HepG2 (cell line): Measurements from ENCODE around the gene ATAD3C. TPM values are rescaled to one million over a fixed set of nuclear protein-coding genes. Genes with fewer than 3 reads are reported as not detected.

ENCODE experiments used
- CREB1 ChIP-seq, 2 experiments: fragments of 450-650 bp in 1 of 2; IDR thresholded peaks; 2 replicates each; pipeline ENCODE4 v1.6.1; 2016 to 2017; ENCODE audit warnings: control low read depth in 1 of 2, mild to moderate bottlenecking in 1 of 2, missing compliant biosample characterization in 1 of 2, missing genetic modification characterization in 1 of 2
- HMG20A ChIP-seq: IDR thresholded peaks from 2 replicates; pipeline ENCODE4 v1.6.1; 2016; ENCODE audit warnings: borderline replicate concordance
- JUND ChIP-seq: sonication (generic); formaldehyde crosslinking; IDR thresholded peaks from 2 replicates; pipeline ENCODE4 v1.8.0; 2022; ENCODE audit warnings: mild to moderate bottlenecking, missing genetic modification reagents
- KLF11 ChIP-seq: IDR thresholded peaks from 2 replicates; pipeline ENCODE4 v1.6.1; 2016; ENCODE audit warnings: missing compliant biosample characterization
- NFKBIZ ChIP-seq: IDR thresholded peaks from 2 replicates; pipeline ENCODE4 v1.6.1; 2018; ENCODE audit warnings: missing genetic modification reagents, missing compliant biosample characterization
- PAWR ChIP-seq: sonication (generic); formaldehyde crosslinking; IDR thresholded peaks from 2 replicates; pipeline ENCODE4 v1.4.0; 2020; ENCODE audit warnings: missing genetic modification reagents, mild to moderate bottlenecking, borderline replicate concordance
- TAF15 ChIP-seq: fragments of 200-400 bp; formaldehyde crosslinking; IDR thresholded peaks from one replicate; pipeline ENCODE4 v1.6.1; 2018; ENCODE audit warnings: mild to moderate bottlenecking, low read depth, low read length; ENCODE audit not compliant: poor library complexity, severe bottlenecking
- ZFP36L1 ChIP-seq: sonication (generic); formaldehyde crosslinking; IDR thresholded peaks from 2 replicates; pipeline ENCODE4 v1.8.0; 2022; ENCODE audit warnings: mild to moderate bottlenecking, missing genetic modification reagents, moderate library complexity
- ZKSCAN5 ChIP-seq: sonication (generic); formaldehyde crosslinking; IDR thresholded peaks from 2 replicates; pipeline ENCODE4 v1.5.1; 2020; ENCODE audit warnings: mild to moderate bottlenecking, missing genetic modification reagents
- ZNF24 ChIP-seq: fragments of 450-650 bp; IDR thresholded peaks from 2 replicates; pipeline ENCODE4 v1.6.1; 2017; ENCODE audit warnings: antibody characterized with exemption, mild to moderate bottlenecking
- ZNF296 ChIP-seq: sonication (generic); formaldehyde crosslinking; conservative IDR thresholded peaks from 2 replicates; pipeline ENCODE4 v1.5.0; 2020; ENCODE audit warnings: mild to moderate bottlenecking, missing genetic modification reagents
- ZNF3 ChIP-seq: IDR thresholded peaks from 2 replicates; pipeline ENCODE4 v1.7.0; 2017; ENCODE audit warnings: inconsistent platforms
- ZNF615 ChIP-seq: sonication (generic); formaldehyde crosslinking; IDR thresholded peaks from 2 replicates; pipeline ENCODE4 v1.5.0; 2020; ENCODE audit warnings: mild to moderate bottlenecking, missing genetic modification reagents, borderline replicate concordance
- ZNF776 ChIP-seq: sonication (generic); formaldehyde crosslinking; IDR thresholded peaks from 2 replicates; pipeline ENCODE4 v1.4.0; 2020; ENCODE audit warnings: mild to moderate bottlenecking, missing genetic modification reagents
- ZSCAN30 ChIP-seq: sonication (generic); formaldehyde crosslinking; IDR thresholded peaks from 2 replicates; pipeline ENCODE4 v1.5.0; 2020; ENCODE audit warnings: mild to moderate bottlenecking, missing genetic modification reagents
- polyA plus RNA-seq, 8 experiments: library from polyadenylated mRNA; depleted of rRNA in 3 of 8; stranded (reverse) in 7 of 8; unstranded in 1 of 8; fragments of >200 nt; fragmentation: Illumina TruSeq in 4 of 8; extraction: Trizol in 4 of 8; gene quantifications; 2 replicates each; pipeline versions ENCODE4 v1.2.1 to v1.2.3, GENCODE V29; 2011 to 2016; ENCODE audit warnings: low read depth in 4 of 8, missing spikeins in 1 of 8, mixed read lengths in 1 of 8; ENCODE audit not compliant: insufficient read depth in 1 of 8
- total RNA-seq, 5 experiments: library from RNA; depleted of rRNA; stranded (reverse); fragments of >200 nt; fragmentation: Illumina TruSeq; extraction: Trizol; gene quantifications; 2 replicates each; pipeline ENCODE4 v1.2.3, GENCODE V29; 2016; ENCODE audit warnings: low read depth in 1 of 5
- TF ChIP-seq, protein P1 (sequence below): sonication (generic); formaldehyde crosslinking; IDR thresholded peaks from 2 replicates; pipeline ENCODE4 v1.5.0; 2020; ENCODE audit warnings: mild to moderate bottlenecking, missing genetic modification reagents
- TF ChIP-seq, protein P2 (sequence below): sonication (generic); formaldehyde crosslinking; IDR thresholded peaks from 2 replicates; pipeline ENCODE4 v1.8.1; 2023; ENCODE audit warnings: mild to moderate bottlenecking, missing genetic modification reagents
- TF ChIP-seq, protein P3 (sequence below), 2 experiments: fragments of 450-650 bp in 1 of 2; sonication (generic) in 1 of 2; formaldehyde crosslinking; IDR thresholded peaks; 2 replicates each; pipeline versions ENCODE4 v1.5.0 to v1.8.0; 2020 to 2022; ENCODE audit warnings: mild to moderate bottlenecking in 1 of 2, missing genetic modification reagents in 1 of 2
- TF ChIP-seq, protein P4 (sequence below): sonication (generic); formaldehyde crosslinking; IDR thresholded peaks from 2 replicates; pipeline ENCODE4 v1.5.0; 2020; ENCODE audit warnings: missing genetic modification reagents, mild to moderate bottlenecking, borderline replicate concordance
- TF ChIP-seq, protein P5 (sequence below): sonication (generic); formaldehyde crosslinking; IDR thresholded peaks from 2 replicates; pipeline ENCODE4 v1.8.0; 2022; ENCODE audit warnings: missing genetic modification reagents, mild to moderate bottlenecking, borderline replicate concordance
- TF ChIP-seq, protein P6 (sequence below): sonication (generic); formaldehyde crosslinking; IDR thresholded peaks from 2 replicates; pipeline ENCODE4 v1.5.0; 2020; ENCODE audit warnings: missing genetic modification reagents

ATAD3C gene
- total and polyA plus RNA-seq, 2 of the 13 experiments (the other 11 are each of a cell fraction or from before 2014, with no cell fraction given): 2.4 to 3.2 TPM

DNA sequence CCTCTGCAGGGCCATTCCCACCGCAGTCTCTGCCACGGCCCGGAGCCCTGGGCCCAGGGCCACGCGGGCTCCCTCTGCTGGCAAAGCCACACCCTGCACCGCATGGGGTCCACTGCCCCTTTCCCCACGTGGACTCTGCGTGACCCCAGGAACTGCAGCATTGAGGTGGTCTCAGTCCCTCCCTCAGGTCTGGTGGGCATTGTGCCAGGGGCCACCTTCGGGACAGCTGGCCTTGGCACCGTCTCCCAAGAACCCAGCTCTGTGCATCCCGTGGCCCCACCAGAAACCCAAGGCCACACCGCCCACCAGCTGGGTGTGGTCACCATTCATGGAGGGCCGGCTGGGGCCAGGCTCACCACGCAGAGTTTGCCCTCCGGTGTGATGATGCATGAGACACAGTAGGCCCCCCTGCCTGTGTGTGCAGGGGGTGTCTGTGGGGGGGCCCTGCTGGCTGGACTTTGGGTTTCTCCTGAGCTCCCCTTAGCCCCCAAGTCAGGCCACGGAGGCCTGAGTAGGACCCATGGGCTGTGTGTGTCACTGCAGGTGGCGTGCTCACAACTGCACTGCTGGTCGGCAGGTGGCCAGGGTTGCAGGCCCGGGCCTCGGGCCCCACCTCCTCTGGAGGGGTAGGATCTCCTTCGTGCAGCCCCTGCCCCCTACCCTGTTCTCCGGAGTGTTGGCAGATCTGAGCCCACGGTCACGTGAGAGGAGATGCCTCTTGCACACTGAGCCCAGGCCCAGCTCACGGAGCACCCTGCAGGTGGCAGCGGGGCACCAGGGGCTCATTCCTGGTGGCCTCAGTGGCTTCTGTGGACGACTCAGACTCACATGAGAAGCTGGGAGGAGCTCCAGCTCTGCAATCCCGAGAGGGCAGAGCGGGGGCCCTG lies 8.2 kb upstream of the ATAD3C start (continued):
- TF ChIP-seq ZNF615 (CRISPR knock-in tag) (no peak), ZNF776 (CRISPR knock-in tag) (no peak), NFKBIZ (no peak), TAF15 (no peak), ZSCAN30 (no peak), HMG20A (CRISPR knock-in tag) (no peak; the same call in 1 of the 2 replicates), ZKSCAN5 (CRISPR knock-in tag) (no peak), KLF11 (CRISPR knock-in tag) (no peak), CREB1 (IDR thresholded peaks at IDR 0.05) (no peak), CREB1 (CRISPR knock-in tag; IDR thresholded peaks at IDR 0.05) (peak; percentile 75; the same call in 1 of the 2 replicates), PAWR (CRISPR knock-in tag) (no peak), ZNF3 (CRISPR knock-in tag) (no peak), ZFP36L1 (no peak), ZNF24 (no peak), JUND (CRISPR knock-in tag) (0 out of 2 replicates have a peak, but pooled peaks have one; percentile 29), ZNF296 (peak; percentile 89; the same call in 1 of the 2 replicates)
- TF ChIP-seq, protein P1, sequence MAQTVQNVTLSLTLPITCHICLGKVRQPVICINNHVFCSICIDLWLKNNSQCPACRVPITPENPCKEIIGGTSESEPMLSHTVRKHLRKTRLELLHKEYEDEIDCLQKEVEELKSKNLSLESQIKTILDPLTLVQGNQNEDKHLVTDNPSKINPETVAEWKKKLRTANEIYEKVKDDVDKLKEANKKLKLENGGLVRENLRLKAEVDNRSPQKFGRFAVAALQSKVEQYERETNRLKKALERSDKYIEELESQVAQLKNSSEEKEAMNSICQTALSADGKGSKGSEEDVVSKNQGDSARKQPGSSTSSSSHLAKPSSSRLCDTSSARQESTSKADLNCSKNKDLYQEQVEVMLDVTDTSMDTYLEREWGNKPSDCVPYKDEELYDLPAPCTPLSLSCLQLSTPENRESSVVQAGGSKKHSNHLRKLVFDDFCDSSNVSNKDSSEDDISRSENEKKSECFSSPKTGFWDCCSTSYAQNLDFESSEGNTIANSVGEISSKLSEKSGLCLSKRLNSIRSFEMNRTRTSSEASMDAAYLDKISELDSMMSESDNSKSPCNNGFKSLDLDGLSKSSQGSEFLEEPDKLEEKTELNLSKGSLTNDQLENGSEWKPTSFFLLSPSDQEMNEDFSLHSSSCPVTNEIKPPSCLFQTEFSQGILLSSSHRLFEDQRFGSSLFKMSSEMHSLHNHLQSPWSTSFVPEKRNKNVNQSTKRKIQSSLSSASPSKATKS (CRISPR knock-in tag): no peak
- TF ChIP-seq, protein P2, sequence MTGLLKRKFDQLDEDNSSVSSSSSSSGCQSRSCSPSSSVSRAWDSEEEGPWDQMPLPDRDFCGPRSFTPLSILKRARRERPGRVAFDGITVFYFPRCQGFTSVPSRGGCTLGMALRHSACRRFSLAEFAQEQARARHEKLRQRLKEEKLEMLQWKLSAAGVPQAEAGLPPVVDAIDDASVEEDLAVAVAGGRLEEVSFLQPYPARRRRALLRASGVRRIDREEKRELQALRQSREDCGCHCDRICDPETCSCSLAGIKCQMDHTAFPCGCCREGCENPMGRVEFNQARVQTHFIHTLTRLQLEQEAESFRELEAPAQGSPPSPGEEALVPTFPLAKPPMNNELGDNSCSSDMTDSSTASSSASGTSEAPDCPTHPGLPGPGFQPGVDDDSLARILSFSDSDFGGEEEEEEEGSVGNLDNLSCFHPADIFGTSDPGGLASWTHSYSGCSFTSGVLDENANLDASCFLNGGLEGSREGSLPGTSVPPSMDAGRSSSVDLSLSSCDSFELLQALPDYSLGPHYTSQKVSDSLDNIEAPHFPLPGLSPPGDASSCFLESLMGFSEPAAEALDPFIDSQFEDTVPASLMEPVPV (CRISPR knock-in tag): peak; percentile 52; the same call in 1 of the 2 replicates
- TF ChIP-seq, protein P3, sequence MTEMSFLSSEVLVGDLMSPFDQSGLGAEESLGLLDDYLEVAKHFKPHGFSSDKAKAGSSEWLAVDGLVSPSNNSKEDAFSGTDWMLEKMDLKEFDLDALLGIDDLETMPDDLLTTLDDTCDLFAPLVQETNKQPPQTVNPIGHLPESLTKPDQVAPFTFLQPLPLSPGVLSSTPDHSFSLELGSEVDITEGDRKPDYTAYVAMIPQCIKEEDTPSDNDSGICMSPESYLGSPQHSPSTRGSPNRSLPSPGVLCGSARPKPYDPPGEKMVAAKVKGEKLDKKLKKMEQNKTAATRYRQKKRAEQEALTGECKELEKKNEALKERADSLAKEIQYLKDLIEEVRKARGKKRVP (CRISPR knock-in tag; IDR thresholded peaks at IDR 0.05): no peak
- TF ChIP-seq, protein P4, sequence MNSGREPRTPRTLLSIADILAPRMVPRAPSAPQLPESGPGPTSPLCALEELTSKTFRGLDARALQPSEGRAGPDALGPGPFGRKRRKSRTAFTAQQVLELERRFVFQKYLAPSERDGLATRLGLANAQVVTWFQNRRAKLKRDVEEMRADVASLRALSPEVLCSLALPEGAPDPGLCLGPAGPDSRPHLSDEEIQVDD: no peak; the same call in 1 of the 2 replicates
- TF ChIP-seq, protein P5, sequence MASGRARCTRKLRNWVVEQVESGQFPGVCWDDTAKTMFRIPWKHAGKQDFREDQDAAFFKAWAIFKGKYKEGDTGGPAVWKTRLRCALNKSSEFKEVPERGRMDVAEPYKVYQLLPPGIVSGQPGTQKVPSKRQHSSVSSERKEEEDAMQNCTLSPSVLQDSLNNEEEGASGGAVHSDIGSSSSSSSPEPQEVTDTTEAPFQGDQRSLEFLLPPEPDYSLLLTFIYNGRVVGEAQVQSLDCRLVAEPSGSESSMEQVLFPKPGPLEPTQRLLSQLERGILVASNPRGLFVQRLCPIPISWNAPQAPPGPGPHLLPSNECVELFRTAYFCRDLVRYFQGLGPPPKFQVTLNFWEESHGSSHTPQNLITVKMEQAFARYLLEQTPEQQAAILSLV: peak; percentile 58; the same call in 1 of the 2 replicates
- TF ChIP-seq, protein P6, sequence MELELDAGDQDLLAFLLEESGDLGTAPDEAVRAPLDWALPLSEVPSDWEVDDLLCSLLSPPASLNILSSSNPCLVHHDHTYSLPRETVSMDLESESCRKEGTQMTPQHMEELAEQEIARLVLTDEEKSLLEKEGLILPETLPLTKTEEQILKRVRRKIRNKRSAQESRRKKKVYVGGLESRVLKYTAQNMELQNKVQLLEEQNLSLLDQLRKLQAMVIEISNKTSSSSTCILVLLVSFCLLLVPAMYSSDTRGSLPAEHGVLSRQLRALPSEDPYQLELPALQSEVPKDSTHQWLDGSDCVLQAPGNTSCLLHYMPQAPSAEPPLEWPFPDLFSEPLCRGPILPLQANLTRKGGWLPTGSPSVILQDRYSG (CRISPR knock-in tag): no peak
